Measurements from ENCODE around the gene CRISP2.
A peak's percentile ranks its signal among the peaks of the same experiment; 100 is the strongest.
"Not testable (repeated sequence)": the region's sequence is repeated elsewhere in the genome, so short reads cannot be mapped to it uniquely, and the experiment has no call there.

CRISP2 gene

GRCh38 chr6:49676671-49677281, 36.6 kb downstream of the CRISP2 start:
- in situ Hi-C loops (cut with HindIII; ENCODE audit: low pct_unique_long_range_greater_than_20kb, low sequenced_read_pairs): no loop called here
- peak in 1 of 2 experiments; percentile 79 for DNase-seq (ENCODE audit: low read depth in 1 of 2, low spot score in 1 of 2)
- peak; percentile 57; the same call in 1 of the 2 replicates for TF ChIP-seq JUND (IDR thresholded peaks at IDR 0.05; ENCODE audit: low read depth)

GRCh38 chr6:49675816-49676215, 37.5 kb downstream of the CRISP2 start:
- in situ Hi-C loops (cut with HindIII; ENCODE audit: low pct_unique_long_range_greater_than_20kb, low sequenced_read_pairs): no loop called here
- no peak for DNase-seq (ENCODE audit: low read depth in 1 of 2, low spot score in 1 of 2)
- TF ChIP-seq JUND (IDR thresholded peaks at IDR 0.05; ENCODE audit: low read depth): no peak

- in situ Hi-C loops (cut with HindIII; ENCODE audit: low pct_unique_long_range_greater_than_20kb, low sequenced_read_pairs): no loop called here
- DNase-seq (ENCODE audit: low read depth in 1 of 2, low spot score in 1 of 2): peak; percentile 34 to 97
- peak; percentile 96 for TF ChIP-seq JUND (IDR thresholded peaks at IDR 0.05; ENCODE audit: low read depth)
Observed at GRCh38 chr6:49668083-49668511, 45.2 kb downstream of the CRISP2 start.

GRCh38 chr6:49666930-49667757, 46.2 kb downstream of the CRISP2 start:
- no peak for TF ChIP-seq JUND (IDR thresholded peaks at IDR 0.05; ENCODE audit: low read depth)
- no peak for DNase-seq (ENCODE audit: low read depth in 1 of 2, low spot score in 1 of 2)
- in situ Hi-C loops (cut with HindIII; ENCODE audit: low pct_unique_long_range_greater_than_20kb, low sequenced_read_pairs): no loop called here

- in situ Hi-C loops (cut with HindIII; ENCODE audit: low pct_unique_long_range_greater_than_20kb, low sequenced_read_pairs): no loop called here
- DNase-seq (ENCODE audit: low read depth in 1 of 2, low spot score in 1 of 2): no peak
- TF ChIP-seq JUND (IDR thresholded peaks at IDR 0.05; ENCODE audit: low read depth): no peak
Observed at GRCh38 chr6:49666480-49666879, 46.9 kb downstream of the CRISP2 start.

GRCh38 chr6:49664817-49665216, 48.5 kb downstream of the CRISP2 start:
- DNase-seq (ENCODE audit: low read depth in 1 of 2, low spot score in 1 of 2): no peak
- in situ Hi-C loops (cut with HindIII; ENCODE audit: low pct_unique_long_range_greater_than_20kb, low sequenced_read_pairs): no loop called here
- no peak for TF ChIP-seq JUND (IDR thresholded peaks at IDR 0.05; ENCODE audit: low read depth)

- in situ Hi-C loops (cut with HindIII; ENCODE audit: low pct_unique_long_range_greater_than_20kb, low sequenced_read_pairs); DNase-seq (ENCODE audit: low read depth in 1 of 2, low spot score in 1 of 2): not testable (repeated sequence)
Observed at GRCh38 chr6:49664054-49664453, 49.3 kb downstream of the CRISP2 start.

- peak in 1 of 2 experiments; percentile 81 for DNase-seq (ENCODE audit: low read depth in 1 of 2, low spot score in 1 of 2)
- in situ Hi-C loops (cut with HindIII; ENCODE audit: low pct_unique_long_range_greater_than_20kb, low sequenced_read_pairs): no loop called here
- peak; percentile 70; the same call in 1 of the 2 replicates for TF ChIP-seq JUND (IDR thresholded peaks at IDR 0.05; ENCODE audit: low read depth)
Observed at GRCh38 chr6:49662892-49663261, 50.5 kb downstream of the CRISP2 start.

- DNase-seq (ENCODE audit: low read depth in 1 of 2, low spot score in 1 of 2): no peak
- in situ Hi-C loops (cut with HindIII; ENCODE audit: low pct_unique_long_range_greater_than_20kb, low sequenced_read_pairs): no loop called here
- TF ChIP-seq JUND (IDR thresholded peaks at IDR 0.05; ENCODE audit: low read depth): no peak
Observed at GRCh38 chr6:49662231-49662891, 51.0 kb downstream of the CRISP2 start.

GRCh38 chr6:49653942-49654341, 59.4 kb downstream of the CRISP2 start:
- in situ Hi-C loops (cut with HindIII; ENCODE audit: low pct_unique_long_range_greater_than_20kb, low sequenced_read_pairs): no loop called here
- no peak for DNase-seq (ENCODE audit: low read depth in 1 of 2, low spot score in 1 of 2)
- no peak for TF ChIP-seq JUND (IDR thresholded peaks at IDR 0.05; ENCODE audit: low read depth)

- TF ChIP-seq JUND (IDR thresholded peaks at IDR 0.05; ENCODE audit: low read depth): no peak
- DNase-seq (ENCODE audit: low read depth in 1 of 2, low spot score in 1 of 2): no peak
- in situ Hi-C loops (cut with HindIII; ENCODE audit: low pct_unique_long_range_greater_than_20kb, low sequenced_read_pairs): no loop called here
Observed at GRCh38 chr6:49653438-49653837, 59.9 kb downstream of the CRISP2 start.

- DNase-seq (ENCODE audit: low read depth in 1 of 2, low spot score in 1 of 2): no peak
- in situ Hi-C loops (cut with HindIII; ENCODE audit: low pct_unique_long_range_greater_than_20kb, low sequenced_read_pairs): no loop called here
- TF ChIP-seq JUND (IDR thresholded peaks at IDR 0.05; ENCODE audit: low read depth): no peak
Observed at GRCh38 chr6:49651239-49651638, 62.1 kb downstream of the CRISP2 start.

GRCh38 chr6:49649988-49650387, 63.4 kb downstream of the CRISP2 start:
- no peak for DNase-seq (ENCODE audit: low read depth in 1 of 2, low spot score in 1 of 2)
- in situ Hi-C loops (cut with HindIII; ENCODE audit: low pct_unique_long_range_greater_than_20kb, low sequenced_read_pairs): no loop called here

More at GRCh38 chr6:49649988-49650387, 63.4 kb downstream of the CRISP2 start:
- TF ChIP-seq JUND (IDR thresholded peaks at IDR 0.05; ENCODE audit: low read depth): no peak
